GM23338 (cell line): ENCODE results near the gene MRPS12. TPM values are rescaled to one million over a fixed set of nuclear protein-coding genes. Genes with fewer than 3 reads are reported as not detected.

Experiments
- ATAC-seq: fragments of 200-7000 bp; cut with Tn5 transposase; 3 replicates; pipeline ENCODE4 v1.9.1; 2020
- DNase-seq: peaks from one replicate; pipeline ENCODE4 v3.0.0-alpha.2; 2015; ENCODE audit warnings: low spot score
- H2AFZ ChIP-seq: fragments of 200-600 bp; sonication (generic); 2 replicates; pipeline ENCODE4 v1.8.0; 2016; ENCODE audit warnings: antibody characterized with exemption, mild to moderate bottlenecking, moderate library complexity
- H3F3A ChIP-seq: fragments of 200-600 bp; sonication (generic); replicated peaks from 2 replicates; pipeline ENCODE4 v1.8.0; 2017; ENCODE audit warnings: antibody characterized with exemption, mixed run types, low read depth
- H3K27ac ChIP-seq: fragments of 200-600 bp; sonication (generic); 2 replicates; pipeline ENCODE4 v1.6.1; 2016; ENCODE audit warnings: low read depth
- H3K27me3 ChIP-seq: fragments of 200-600 bp; sonication (generic); 2 replicates; pipeline ENCODE4 v1.8.0; 2016; ENCODE audit warnings: mild to moderate bottlenecking, mixed run types, moderate library complexity; ENCODE audit not compliant: insufficient read depth
- H3K36me3 ChIP-seq: fragments of 200-600 bp; sonication (generic); 2 replicates; pipeline ENCODE4 v1.8.0; 2016; ENCODE audit warnings: mild to moderate bottlenecking; ENCODE audit not compliant: insufficient read depth
- H3K4me1 ChIP-seq: fragments of 200-600 bp; sonication (generic); 2 replicates; pipeline ENCODE4 v1.8.0; 2016; ENCODE audit warnings: mild to moderate bottlenecking, moderate library complexity; ENCODE audit not compliant: insufficient read depth
- H3K4me2 ChIP-seq: fragments of 200-600 bp; sonication (generic); 2 replicates; pipeline ENCODE4 v1.7.1; 2017; ENCODE audit warnings: mixed run types
- H3K4me3 ChIP-seq: fragments of 200-600 bp; sonication (generic); 2 replicates; pipeline ENCODE4 v1.6.1; 2016; ENCODE audit warnings: mixed run types
- H3K79me2 ChIP-seq: fragments of 200-600 bp; sonication (generic); replicated peaks from 2 replicates; pipeline ENCODE4 v1.8.0; 2017; ENCODE audit warnings: mild to moderate bottlenecking; ENCODE audit not compliant: insufficient read depth
- H3K9me2 ChIP-seq: fragments of 200-600 bp; sonication (generic); 2 replicates; pipeline ENCODE4 v1.8.0; 2017; ENCODE audit not compliant: insufficient read depth
- H4K20me1 ChIP-seq: fragments of 200-600 bp; sonication (generic); replicated peaks from 2 replicates; pipeline ENCODE4 v1.8.0; 2017; ENCODE audit warnings: mild to moderate bottlenecking; ENCODE audit not compliant: insufficient read depth
- H3K27ac Mint-ChIP-seq: 2 replicates; pipeline ENCODE4 v1.8.0; 2020; ENCODE audit warnings: inconsistent platforms, mild to moderate bottlenecking, moderate library complexity, mixed read lengths
- H3K27me3 Mint-ChIP-seq: 3 replicates; pipeline ENCODE4 v1.8.0; 2022; ENCODE audit warnings: low read depth, mild to moderate bottlenecking, moderate library complexity, mixed read lengths, inconsistent platforms; ENCODE audit not compliant: insufficient read depth, poor library complexity
- H3K36me3 Mint-ChIP-seq: 3 replicates; pipeline ENCODE4 v1.8.0; 2021; ENCODE audit warnings: low read depth, mild to moderate bottlenecking, inconsistent platforms, moderate library complexity, mixed read lengths
- H3K4me1 Mint-ChIP-seq: 3 replicates; pipeline ENCODE4 v1.8.0; 2020; ENCODE audit warnings: mild to moderate bottlenecking, inconsistent platforms, mixed read lengths
- H3K4me3 Mint-ChIP-seq: 3 replicates; pipeline ENCODE4 v1.8.0; 2021; ENCODE audit warnings: moderate library complexity, mild to moderate bottlenecking, inconsistent platforms, mixed read lengths
- H3K9me3 Mint-ChIP-seq: 3 replicates; pipeline ENCODE4 v1.8.0; 2020; ENCODE audit warnings: moderate library complexity, mild to moderate bottlenecking, inconsistent platforms, mixed read lengths
- CREB1 ChIP-seq: fragments of 250-450 bp; sonication (Bioruptor Pico); IDR thresholded peaks from 2 replicates; pipeline ENCODE4 v1.5.0; 2020; ENCODE audit warnings: low read depth, mild to moderate bottlenecking, moderate library complexity
- CTCF ChIP-seq, 2 experiments: fragments of 200-600 bp in 1 of 2; sonication (generic) in 1 of 2; conservative IDR thresholded peaks; 2 replicates each; pipeline versions ENCODE4 v1.5.1 to v1.6.1; 2016 to 2017; ENCODE audit warnings: antibody characterized with exemption in 2 of 2, low read depth in 2 of 2, mild to moderate bottlenecking in 2 of 2, moderate library complexity in 1 of 2
- ETS1 ChIP-seq: IDR thresholded peaks from 2 replicates; pipeline ENCODE4 v1.6.1; 2016; ENCODE audit warnings: antibody characterized with exemption
- EZH2 ChIP-seq: fragments of 200-600 bp; sonication (generic); IDR thresholded peaks from one replicate; pipeline ENCODE4 v1.8.0; 2017; ENCODE audit warnings: antibody characterized with exemption, mild to moderate bottlenecking, low read depth; ENCODE audit not compliant: unreplicated experiment
- EZH2phosphoT487 ChIP-seq: fragments of 200-600 bp; sonication (generic); IDR thresholded peaks from one replicate; pipeline ENCODE4 v1.8.1; 2018; ENCODE audit warnings: antibody characterized with exemption; ENCODE audit not compliant: unreplicated experiment
- JUNB ChIP-seq: IDR thresholded peaks from one replicate; pipeline ENCODE4 v1.6.1; 2016; ENCODE audit warnings: antibody characterized with exemption; ENCODE audit not compliant: unreplicated experiment
- NANOG ChIP-seq: IDR thresholded peaks from 2 replicates; pipeline ENCODE4 v1.6.1; 2016; ENCODE audit warnings: antibody characterized with exemption, borderline replicate concordance
- POLR2AphosphoS5 ChIP-seq: IDR thresholded peaks from 2 replicates; pipeline ENCODE4 v1.6.1; 2016; ENCODE audit warnings: antibody characterized with exemption, low read depth
- REST ChIP-seq: IDR thresholded peaks from one replicate; pipeline ENCODE4 v1.6.1; 2018; ENCODE audit warnings: antibody characterized with exemption; ENCODE audit not compliant: unreplicated experiment
- STAT1 ChIP-seq: IDR thresholded peaks from one replicate; pipeline ENCODE4 v1.6.1; 2016; ENCODE audit warnings: antibody characterized with exemption; ENCODE audit not compliant: unreplicated experiment
- ZNF114 ChIP-seq: fragments of 250-450 bp; sonication (Bioruptor Pico); IDR thresholded peaks from 2 replicates; pipeline ENCODE4 v1.5.0; 2020; ENCODE audit warnings: mild to moderate bottlenecking, moderate library complexity
- ZNF331 ChIP-seq: fragments of 250-450 bp; sonication (Bioruptor Pico); IDR thresholded peaks from 2 replicates; pipeline ENCODE4 v1.5.0; 2020; ENCODE audit warnings: low read depth, mild to moderate bottlenecking, moderate library complexity
- polyA plus RNA-seq: library from polyadenylated mRNA; unstranded; fragments of >200 nt; fragmentation: Nextera tagmentation; extraction: Ambion mirVana; gene quantifications from 2 replicates; pipeline ENCODE4 v1.2.1, GENCODE V29; 2016
- total RNA-seq: library from RNA; depleted of rRNA; stranded (reverse); fragments of >200 nt; shearing (Covaris generic); gene quantifications from 2 replicates; pipeline ENCODE4 v1.2.3, GENCODE V29; 2014
- TF ChIP-seq, protein P1 (sequence below): fragments of 250-450 bp; sonication (Bioruptor Pico); IDR thresholded peaks from 2 replicates; pipeline ENCODE4 v1.5.0; 2020; ENCODE audit warnings: mild to moderate bottlenecking, moderate library complexity

The MRPS12 gene
- total and polyA plus RNA-seq, 2 experiments from 2014 or later: 74.1 to 86.3 TPM

DNA sequence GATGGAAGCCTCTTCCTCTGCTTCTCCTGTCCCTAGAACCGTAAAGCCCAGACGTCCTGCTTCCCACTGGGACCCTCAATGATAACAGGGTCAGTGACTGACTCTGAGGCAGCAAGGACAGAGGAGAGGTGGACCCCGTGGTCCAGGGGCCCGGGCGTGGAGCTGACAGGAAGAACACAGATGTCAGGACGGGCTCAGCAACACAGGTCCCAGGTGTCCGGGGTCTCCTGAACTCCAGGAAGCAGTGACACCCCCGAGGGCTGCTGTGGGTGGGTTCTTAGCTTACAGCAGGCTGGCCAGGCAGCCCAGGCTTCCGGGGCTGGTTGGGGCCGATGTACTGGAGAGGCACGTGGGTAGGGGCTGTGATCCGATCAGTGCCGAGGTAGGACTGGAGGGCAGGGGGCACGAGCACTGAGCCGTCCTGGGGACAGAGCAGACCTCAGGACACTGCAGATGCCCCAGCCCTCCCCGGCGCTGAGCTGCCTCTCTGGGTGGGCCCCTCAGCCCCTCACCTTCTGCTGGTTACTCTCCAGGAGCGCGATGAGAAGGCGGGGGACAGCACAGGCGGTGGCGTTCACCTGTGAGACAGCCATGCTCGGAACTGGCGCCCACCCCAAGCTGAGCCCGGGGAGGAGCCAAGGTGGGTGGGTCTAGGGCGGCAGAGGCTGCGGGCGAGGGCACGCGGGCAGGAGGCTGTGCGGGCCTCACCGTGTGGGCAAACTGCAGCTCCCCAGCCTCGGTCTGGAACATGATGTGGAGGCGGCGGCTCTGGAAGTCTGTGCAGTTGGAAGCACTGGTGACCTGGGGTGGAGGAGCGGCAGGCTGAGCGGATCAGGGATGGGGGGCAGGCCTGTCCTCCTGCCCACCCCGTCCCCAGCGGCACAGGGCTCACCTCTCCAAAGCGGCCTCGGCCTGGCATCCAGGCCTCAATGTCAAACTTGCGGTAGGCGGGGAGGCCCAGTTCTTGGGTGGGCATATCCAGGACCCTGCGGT is 15.1 kb upstream of the MRPS12 start:
- ATAC-seq: no peak
- Histone ChIP-seq H3K9me2 (no peaks in the 10 kb centered on the region), H3K36me3 (no peaks in the 10 kb centered on the region), H3K27ac (no peak overlapping the region), H4K20me1 (no peaks in the 10 kb centered on the region), H3K4me3 (no peak overlapping the region), H3K27me3 (0 out of 2 replicates have a peak, but pooled peaks cover 4% of the 10 kb centered on the region), H2AFZ (no peak overlapping the region), H3K4me1 (no peaks in the 10 kb centered on the region), H3K79me2 (no peaks in the 10 kb centered on the region), H3K4me2 (no peak overlapping the region), H3F3A (no peaks in the 10 kb centered on the region)
- no peaks in the 10 kb centered on the region; the same call in 2 of the 3 replicates for H3K4me1 Mint-ChIP-seq
- H3K27ac Mint-ChIP-seq: no peak overlapping the region; the same call in 1 of the 2 replicates
- H3K4me3 Mint-ChIP-seq: no peak overlapping the region
- H3K9me3 Mint-ChIP-seq: no peaks in the 10 kb centered on the region
- H3K36me3 Mint-ChIP-seq: peaks cover 2% of the 10 kb centered on the region; the same call in 1 of the 3 replicates
- DNase-seq: no peak
- peaks cover 14% of the 10 kb centered on the region for H3K27me3 Mint-ChIP-seq
- TF ChIP-seq CREB1: no peak
- no peak for TF ChIP-seq EZH2phosphoT487
- TF ChIP-seq EZH2: no peak
- TF ChIP-seq REST: no peak
- no peak for TF ChIP-seq ZNF331 (CRISPR knock-in tag)
- TF ChIP-seq CTCF (conservative IDR thresholded peaks at IDR 0.05; ENCODE audit: low read depth in 2 of 2): no peak
- no peak for TF ChIP-seq ETS1
- no peak for TF ChIP-seq STAT1
- TF ChIP-seq, protein P1, sequence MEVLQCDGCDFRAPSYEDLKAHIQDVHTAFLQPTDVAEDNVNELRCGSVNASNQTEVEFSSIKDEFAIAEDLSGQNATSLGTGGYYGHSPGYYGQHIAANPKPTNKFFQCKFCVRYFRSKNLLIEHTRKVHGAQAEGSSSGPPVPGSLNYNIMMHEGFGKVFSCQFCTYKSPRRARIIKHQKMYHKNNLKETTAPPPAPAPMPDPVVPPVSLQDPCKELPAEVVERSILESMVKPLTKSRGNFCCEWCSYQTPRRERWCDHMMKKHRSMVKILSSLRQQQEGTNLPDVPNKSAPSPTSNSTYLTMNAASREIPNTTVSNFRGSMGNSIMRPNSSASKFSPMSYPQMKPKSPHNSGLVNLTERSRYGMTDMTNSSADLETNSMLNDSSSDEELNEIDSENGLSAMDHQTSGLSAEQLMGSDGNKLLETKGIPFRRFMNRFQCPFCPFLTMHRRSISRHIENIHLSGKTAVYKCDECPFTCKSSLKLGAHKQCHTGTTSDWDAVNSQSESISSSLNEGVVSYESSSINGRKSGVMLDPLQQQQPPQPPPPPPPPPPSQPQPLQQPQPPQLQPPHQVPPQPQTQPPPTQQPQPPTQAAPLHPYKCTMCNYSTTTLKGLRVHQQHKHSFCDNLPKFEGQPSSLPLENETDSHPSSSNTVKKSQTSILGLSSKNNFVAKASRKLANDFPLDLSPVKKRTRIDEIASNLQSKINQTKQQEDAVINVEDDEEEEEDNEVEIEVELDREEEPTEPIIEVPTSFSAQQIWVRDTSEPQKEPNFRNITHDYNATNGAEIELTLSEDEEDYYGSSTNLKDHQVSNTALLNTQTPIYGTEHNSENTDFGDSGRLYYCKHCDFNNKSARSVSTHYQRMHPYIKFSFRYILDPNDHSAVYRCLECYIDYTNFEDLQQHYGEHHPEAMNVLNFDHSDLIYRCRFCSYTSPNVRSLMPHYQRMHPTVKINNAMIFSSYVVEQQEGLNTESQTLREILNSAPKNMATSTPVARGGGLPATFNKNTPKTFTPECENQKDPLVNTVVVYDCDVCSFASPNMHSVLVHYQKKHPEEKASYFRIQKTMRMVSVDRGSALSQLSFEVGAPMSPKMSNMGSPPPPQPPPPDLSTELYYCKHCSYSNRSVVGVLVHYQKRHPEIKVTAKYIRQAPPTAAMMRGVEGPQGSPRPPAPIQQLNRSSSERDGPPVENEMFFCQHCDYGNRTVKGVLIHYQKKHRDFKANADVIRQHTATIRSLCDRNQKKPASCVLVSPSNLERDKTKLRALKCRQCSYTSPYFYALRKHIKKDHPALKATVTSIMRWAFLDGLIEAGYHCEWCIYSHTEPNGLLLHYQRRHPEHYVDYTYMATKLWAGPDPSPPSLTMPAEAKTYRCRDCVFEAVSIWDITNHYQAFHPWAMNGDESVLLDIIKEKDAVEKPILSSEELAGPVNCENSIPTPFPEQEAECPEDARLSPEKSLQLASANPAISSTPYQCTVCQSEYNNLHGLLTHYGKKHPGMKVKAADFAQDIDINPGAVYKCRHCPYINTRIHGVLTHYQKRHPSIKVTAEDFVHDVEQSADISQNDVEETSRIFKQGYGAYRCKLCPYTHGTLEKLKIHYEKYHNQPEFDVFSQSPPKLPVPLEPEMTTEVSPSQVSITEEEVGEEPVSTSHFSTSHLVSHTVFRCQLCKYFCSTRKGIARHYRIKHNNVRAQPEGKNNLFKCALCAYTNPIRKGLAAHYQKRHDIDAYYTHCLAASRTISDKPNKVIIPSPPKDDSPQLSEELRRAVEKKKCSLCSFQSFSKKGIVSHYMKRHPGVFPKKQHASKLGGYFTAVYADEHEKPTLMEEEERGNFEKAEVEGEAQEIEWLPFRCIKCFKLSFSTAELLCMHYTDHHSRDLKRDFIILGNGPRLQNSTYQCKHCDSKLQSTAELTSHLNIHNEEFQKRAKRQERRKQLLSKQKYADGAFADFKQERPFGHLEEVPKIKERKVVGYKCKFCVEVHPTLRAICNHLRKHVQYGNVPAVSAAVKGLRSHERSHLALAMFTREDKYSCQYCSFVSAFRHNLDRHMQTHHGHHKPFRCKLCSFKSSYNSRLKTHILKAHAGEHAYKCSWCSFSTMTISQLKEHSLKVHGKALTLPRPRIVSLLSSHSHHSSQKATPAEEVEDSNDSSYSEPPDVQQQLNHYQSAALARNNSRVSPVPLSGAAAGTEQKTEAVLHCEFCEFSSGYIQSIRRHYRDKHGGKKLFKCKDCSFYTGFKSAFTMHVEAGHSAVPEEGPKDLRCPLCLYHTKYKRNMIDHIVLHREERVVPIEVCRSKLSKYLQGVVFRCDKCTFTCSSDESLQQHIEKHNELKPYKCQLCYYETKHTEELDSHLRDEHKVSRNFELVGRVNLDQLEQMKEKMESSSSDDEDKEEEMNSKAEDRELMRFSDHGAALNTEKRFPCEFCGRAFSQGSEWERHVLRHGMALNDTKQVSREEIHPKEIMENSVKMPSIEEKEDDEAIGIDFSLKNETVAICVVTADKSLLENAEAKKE (CRISPR knock-in tag): no peak
- TF ChIP-seq JUNB: no peak
- no peak for TF ChIP-seq POLR2AphosphoS5
- no peak for TF ChIP-seq NANOG
- TF ChIP-seq ZNF114: no peak
